GM12801 (cell line): Measurements from ENCODE around the gene BABAM2.

Experiments
- TF ChIP-seq, protein P1 (sequence below): IDR thresholded peaks from one replicate; pipeline ENCODE4 v1.5.1; 2011; ENCODE audit warnings: control low read depth; ENCODE audit not compliant: insufficient read length; ENCODE audit errors: extremely low read depth

Gene BABAM2

DNA sequence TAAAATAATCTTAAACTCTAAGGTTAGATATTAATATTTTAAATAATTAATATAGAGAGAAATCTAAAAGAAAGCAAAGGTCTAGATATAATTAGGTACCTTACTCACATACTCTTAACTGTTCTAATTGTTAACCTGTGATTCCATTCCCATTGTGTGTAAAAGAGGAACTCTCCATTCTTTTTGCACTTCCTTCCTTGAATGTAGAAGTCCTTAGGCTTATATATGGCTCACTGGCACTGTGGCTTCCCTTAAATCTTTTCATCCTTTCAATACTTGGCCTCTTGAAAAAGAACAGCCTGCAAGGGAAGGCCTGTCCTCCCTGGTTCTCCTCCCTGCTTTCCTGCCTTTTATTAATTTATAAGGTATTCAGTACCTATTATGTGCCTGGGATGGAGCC is 319.3 kb downstream of the BABAM2 start:
- TF ChIP-seq, protein P1, sequence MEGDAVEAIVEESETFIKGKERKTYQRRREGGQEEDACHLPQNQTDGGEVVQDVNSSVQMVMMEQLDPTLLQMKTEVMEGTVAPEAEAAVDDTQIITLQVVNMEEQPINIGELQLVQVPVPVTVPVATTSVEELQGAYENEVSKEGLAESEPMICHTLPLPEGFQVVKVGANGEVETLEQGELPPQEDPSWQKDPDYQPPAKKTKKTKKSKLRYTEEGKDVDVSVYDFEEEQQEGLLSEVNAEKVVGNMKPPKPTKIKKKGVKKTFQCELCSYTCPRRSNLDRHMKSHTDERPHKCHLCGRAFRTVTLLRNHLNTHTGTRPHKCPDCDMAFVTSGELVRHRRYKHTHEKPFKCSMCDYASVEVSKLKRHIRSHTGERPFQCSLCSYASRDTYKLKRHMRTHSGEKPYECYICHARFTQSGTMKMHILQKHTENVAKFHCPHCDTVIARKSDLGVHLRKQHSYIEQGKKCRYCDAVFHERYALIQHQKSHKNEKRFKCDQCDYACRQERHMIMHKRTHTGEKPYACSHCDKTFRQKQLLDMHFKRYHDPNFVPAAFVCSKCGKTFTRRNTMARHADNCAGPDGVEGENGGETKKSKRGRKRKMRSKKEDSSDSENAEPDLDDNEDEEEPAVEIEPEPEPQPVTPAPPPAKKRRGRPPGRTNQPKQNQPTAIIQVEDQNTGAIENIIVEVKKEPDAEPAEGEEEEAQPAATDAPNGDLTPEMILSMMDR, result no peak

DNA sequence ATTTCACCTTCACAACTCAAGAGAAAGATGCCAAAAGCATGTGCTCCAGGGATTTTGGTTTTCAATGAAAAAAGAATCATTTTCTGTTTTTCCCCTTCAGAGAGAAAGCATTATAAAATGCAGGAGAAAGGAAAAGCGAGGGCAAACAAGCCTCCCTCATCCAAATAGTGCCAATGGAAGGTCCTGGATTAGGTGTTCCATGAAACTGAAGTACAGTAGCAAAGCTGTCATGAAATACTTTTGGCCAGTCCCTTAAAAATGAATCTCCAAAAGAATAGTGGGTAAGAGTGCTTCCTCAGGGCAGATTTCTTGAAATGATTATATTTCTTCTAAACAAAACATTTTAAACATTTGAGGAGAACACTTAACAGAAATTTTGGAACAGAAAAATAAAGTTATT is 320.0 kb downstream of the BABAM2 start:
- TF ChIP-seq, protein P1, result no peak

DNA sequence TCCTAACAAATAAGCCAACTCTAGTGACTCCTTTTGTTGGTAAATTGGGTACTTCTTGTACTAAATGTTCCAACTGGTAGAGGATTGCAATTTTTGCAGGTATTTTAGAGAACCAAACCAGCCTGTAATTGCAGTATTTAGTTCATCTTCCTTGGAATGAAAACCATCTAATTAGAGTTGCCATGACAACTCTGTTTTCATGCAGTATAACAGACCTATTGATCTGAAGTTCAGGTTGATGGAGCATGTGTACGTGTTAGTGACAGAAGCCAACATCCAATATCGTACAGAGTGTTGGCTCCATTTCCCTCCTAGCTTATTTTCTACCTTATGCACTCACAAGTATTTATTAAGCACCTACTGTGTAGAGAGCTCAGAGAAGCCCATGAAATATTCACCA is 325.8 kb downstream of the BABAM2 start:
- TF ChIP-seq, protein P1, result no peak

DNA sequence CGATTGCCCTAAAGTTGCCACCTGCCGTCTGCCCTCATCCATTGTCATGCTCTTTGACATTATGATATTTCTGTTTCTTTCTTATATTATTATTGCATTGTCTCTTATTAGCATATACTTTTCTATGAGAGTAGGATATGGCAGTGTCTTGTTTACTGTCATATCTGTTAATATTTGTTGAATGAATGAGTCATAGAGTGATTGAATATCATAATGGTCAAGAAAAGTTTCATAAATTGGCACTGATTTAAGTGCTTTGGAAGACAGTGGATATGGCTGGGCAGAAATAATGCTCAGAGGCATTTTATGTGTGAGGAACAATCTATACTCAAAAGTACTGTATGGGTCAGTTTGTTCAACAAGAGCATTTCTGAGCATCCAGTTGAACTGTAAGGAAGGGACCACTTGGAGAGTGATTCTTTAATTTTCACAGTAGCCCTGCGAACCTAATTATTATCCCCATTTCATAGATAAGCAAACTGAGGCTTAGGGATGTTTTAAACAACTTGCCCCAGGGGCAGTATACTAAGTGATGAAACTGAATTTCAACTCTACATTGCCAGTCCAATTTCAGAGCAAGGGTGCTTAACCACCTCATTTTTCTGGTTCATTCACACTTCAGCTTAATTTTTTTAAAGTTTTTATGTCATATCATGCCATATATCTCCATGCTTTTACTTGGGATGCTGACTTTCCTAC is 326.7 kb downstream of the BABAM2 start:
- TF ChIP-seq, protein P1, result no peak

DNA sequence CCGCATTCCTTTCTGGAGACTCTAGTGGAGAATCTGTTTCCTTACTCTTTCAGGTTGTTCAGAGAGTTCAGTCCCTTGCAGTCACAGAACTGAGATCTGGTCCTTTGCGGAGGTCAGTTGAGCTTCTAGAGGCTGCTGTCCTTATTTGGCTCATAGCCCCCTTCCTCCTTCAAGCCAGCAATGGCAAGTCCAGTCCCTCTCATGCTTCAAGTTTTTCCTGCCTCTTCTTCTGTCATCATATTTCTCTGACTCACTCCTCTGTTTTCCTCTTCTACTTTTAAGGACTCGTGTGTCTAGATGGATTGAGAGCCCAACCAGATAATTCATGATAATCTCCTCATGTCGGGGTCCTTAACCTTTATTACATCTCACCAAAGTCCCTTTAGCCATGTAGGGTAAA is 328.6 kb downstream of the BABAM2 start:
- TF ChIP-seq, protein P1, result no peak

DNA sequence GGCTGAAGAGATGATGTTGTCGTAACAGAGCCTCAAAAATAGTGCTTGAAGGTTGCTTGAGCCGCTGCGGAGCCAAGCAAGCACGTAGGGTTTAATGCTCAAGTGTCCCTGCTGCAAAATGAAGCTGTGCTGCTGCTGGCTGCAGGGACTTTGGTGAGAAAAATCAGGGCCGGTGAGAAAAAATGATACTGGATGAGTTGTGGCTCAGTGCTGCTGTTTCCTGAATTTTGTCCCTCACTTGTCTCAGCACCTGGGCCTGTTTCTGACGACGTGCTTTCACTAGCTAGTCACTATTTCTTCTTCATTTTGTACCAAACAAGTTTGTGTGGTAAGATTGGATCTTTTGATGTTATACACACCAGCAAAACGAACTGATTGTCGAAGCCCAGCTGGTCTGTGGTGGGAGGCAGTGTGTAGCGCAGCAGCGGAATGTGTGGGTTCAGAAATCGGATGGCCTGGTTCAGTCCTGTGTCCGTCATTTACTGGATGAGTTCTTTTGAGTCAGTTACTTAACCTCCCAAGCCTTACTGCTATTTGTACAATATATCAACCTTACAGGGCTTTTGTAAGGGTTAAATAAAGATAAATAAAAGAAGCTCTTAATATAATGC is 329.3 kb downstream of the BABAM2 start:
- TF ChIP-seq, protein P1, result no peak

DNA sequence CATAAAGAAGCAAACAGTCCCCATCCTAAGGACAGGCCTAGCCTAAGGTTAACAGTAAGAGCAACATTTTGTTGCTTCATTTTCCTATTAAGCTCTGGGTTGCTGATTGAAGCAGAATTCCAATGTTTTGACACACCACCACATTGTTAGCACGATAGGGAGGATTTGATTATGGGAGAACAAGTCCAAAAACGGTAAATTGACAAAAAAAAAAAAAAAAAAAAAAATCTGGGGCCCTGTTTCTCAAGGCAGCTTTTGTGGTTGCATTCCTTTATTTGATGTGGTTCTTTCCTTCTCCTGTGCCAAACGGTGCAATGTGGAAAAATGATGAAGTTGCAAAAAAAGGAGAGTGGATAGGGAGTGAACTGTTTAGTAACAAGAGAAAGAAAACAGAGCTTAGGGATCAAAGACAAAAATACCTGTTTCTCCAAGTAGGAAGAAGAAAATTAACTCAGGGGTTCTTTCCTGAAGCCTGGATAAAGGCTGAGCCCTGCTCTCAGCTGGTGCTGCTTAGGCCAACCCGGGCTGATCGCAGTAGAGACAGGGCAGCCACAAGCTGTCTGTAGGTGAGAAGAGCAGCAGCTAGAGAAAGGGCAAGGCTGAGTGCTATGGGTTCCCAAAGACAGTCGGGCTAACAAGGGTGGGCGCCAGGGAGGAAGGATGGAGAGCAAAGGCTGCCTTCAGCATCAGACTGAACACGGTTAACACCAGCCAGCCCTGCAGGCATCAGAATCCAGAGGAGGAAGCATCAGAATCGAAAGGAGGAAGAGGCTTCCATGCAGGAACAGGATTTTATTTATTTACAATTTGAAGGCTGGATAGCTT is 334.3 kb downstream of the BABAM2 start:
- TF ChIP-seq, protein P1, result no peak
